Tibial nerve (tissue), 4 donors: ENCODE data around the gene KIF1A.

Experiments used
- CTCF ChIP-seq, 5 experiments: fragments of 200-600 bp in 3 of 5; fragments of 450-650 bp in 2 of 5; sonication (generic) in 3 of 5; IDR thresholded peaks; one replicate each; pipeline ENCODE4 v1.5.1; 2016 to 2019; ENCODE audit warnings: antibody characterized with exemption in 5 of 5, mild to moderate bottlenecking in 3 of 5, moderate library complexity in 2 of 5
- EP300 ChIP-seq, 2 donors: sonication (generic); formaldehyde crosslinking; IDR thresholded peaks; one replicate each; pipeline ENCODE4 v1.6.1; 2017; ENCODE audit warnings: antibody characterized with exemption in 2 of 2, mild to moderate bottlenecking in 1 of 2

GRCh38 chr2:240702640-240703011 lies 117.4 kb downstream of the KIF1A start:
- no peak for TF ChIP-seq CTCF (IDR thresholded peaks at IDR 0.05)
- TF ChIP-seq EP300 (IDR thresholded peaks at IDR 0.05), result no peak
